ENCODE results near the gene SLC16A7.

DNA sequence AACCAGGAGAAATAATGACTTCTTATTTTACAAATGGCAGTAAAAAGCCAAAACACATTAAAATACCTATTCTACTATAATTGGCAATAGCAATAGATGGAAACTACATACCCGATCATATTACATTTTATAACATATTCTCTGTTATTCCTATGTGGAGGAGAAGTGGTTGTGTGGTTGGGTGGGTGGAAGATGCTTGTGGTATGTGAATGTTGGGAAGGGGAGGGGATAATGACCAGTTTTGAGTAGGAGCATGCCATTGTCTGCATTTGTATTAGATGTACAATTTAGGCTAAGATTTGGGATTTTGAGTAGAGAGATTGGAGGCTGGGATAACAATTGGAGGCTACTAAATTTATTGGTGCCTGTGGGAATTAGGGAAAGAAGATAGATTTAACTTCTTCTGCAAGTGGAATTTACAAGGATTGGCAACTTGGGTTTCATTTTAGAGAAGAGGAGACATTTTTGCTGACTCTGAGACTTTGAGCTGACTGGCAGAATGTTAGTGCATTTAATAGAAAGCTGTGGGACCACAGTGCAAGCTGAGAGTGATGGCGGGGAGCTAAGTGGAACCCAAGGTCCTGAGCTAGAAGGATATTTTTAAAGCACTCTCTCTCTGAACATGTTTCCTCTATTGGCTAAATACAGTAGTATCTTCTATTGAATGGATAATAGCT lies 65.2 kb downstream of the SLC16A7 start:
- TF ChIP-seq POLR2AphosphoS5 (IDR thresholded peaks at IDR 0.05) (no peak), POLR2A (IDR thresholded peaks at IDR 0.05) (no peak), EP300 (IDR thresholded peaks at IDR 0.05; ENCODE audit: low read depth) (no peak)
- TF ChIP-seq, protein P1, sequence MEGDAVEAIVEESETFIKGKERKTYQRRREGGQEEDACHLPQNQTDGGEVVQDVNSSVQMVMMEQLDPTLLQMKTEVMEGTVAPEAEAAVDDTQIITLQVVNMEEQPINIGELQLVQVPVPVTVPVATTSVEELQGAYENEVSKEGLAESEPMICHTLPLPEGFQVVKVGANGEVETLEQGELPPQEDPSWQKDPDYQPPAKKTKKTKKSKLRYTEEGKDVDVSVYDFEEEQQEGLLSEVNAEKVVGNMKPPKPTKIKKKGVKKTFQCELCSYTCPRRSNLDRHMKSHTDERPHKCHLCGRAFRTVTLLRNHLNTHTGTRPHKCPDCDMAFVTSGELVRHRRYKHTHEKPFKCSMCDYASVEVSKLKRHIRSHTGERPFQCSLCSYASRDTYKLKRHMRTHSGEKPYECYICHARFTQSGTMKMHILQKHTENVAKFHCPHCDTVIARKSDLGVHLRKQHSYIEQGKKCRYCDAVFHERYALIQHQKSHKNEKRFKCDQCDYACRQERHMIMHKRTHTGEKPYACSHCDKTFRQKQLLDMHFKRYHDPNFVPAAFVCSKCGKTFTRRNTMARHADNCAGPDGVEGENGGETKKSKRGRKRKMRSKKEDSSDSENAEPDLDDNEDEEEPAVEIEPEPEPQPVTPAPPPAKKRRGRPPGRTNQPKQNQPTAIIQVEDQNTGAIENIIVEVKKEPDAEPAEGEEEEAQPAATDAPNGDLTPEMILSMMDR (IDR thresholded peaks at IDR 0.05) = no peak
